ENCODE results near the gene SENP8.

DNA sequence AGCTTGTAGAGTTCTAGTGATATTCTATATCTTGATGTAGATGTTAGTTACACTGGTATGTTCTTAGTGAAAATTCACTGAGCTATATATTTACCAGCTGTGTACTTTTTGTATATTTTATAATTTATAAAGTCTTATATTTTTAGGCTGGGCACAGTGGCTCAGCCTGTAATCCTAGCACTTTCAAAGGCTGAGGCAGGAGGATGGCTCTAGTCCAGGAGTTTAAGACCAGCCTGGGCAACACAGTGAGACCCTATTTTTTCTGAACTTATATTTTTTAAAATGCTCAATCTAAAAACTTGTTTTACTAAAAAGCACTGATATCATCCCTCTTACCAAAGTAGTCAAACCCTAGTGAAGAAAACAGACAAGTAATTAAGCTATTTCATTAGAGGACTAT lies 5.4 kb upstream of the SENP8 start:
- TF ChIP-seq SOX6 (IDR thresholded peaks at IDR 0.05) (no peak), SOX6 (CRISPR knock-in tag; IDR thresholded peaks at IDR 0.05) (no peak), POLR2AphosphoS5 (IDR thresholded peaks at IDR 0.05; ENCODE audit: low read depth, low read length) (no peak), CTCF (CRISPR knock-in tag; IDR thresholded peaks at IDR 0.05) (no peak), THYN1 (CRISPR knock-in tag; IDR thresholded peaks at IDR 0.05; ENCODE audit: borderline replicate concordance, low read depth) (no peak), NR1H2 (CRISPR knock-in tag; IDR thresholded peaks at IDR 0.05; ENCODE audit: borderline replicate concordance, low read depth) (no peak), SIN3A (IDR thresholded peaks at IDR 0.05; ENCODE audit: borderline replicate concordance, low read depth, low read length) (no peak), HCFC1 (IDR thresholded peaks at IDR 0.05; ENCODE audit: low read depth, low read length) (no peak), IRF2 (CRISPR knock-in tag; IDR thresholded peaks at IDR 0.05) (no peak), RFX3 (CRISPR knock-in tag; IDR thresholded peaks at IDR 0.05) (no peak), NFRKB (IDR thresholded peaks at IDR 0.05) (no peak), GATAD2A (CRISPR knock-in tag; IDR thresholded peaks at IDR 0.05) (no peak), KDM5A (IDR thresholded peaks at IDR 0.05; ENCODE audit: borderline replicate concordance, low read length) (no peak), DNMT1 (CRISPR knock-in tag; IDR thresholded peaks at IDR 0.05) (no peak)
- TF ChIP-seq, protein P1, sequence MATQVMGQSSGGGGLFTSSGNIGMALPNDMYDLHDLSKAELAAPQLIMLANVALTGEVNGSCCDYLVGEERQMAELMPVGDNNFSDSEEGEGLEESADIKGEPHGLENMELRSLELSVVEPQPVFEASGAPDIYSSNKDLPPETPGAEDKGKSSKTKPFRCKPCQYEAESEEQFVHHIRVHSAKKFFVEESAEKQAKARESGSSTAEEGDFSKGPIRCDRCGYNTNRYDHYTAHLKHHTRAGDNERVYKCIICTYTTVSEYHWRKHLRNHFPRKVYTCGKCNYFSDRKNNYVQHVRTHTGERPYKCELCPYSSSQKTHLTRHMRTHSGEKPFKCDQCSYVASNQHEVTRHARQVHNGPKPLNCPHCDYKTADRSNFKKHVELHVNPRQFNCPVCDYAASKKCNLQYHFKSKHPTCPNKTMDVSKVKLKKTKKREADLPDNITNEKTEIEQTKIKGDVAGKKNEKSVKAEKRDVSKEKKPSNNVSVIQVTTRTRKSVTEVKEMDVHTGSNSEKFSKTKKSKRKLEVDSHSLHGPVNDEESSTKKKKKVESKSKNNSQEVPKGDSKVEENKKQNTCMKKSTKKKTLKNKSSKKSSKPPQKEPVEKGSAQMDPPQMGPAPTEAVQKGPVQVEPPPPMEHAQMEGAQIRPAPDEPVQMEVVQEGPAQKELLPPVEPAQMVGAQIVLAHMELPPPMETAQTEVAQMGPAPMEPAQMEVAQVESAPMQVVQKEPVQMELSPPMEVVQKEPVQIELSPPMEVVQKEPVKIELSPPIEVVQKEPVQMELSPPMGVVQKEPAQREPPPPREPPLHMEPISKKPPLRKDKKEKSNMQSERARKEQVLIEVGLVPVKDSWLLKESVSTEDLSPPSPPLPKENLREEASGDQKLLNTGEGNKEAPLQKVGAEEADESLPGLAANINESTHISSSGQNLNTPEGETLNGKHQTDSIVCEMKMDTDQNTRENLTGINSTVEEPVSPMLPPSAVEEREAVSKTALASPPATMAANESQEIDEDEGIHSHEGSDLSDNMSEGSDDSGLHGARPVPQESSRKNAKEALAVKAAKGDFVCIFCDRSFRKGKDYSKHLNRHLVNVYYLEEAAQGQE (IDR thresholded peaks at IDR 0.05; ENCODE audit: borderline replicate concordance in 1 of 2, low read depth in 1 of 2, low read length in 2 of 2) = no peak

Data from HepG2 (cell line).